ENCODE data around the gene PAX2. TPM values are rescaled to one million over a fixed set of nuclear protein-coding genes. Genes with fewer than 3 reads are reported as not detected.

The PAX2 gene
- total RNA-seq, 1 experiment from 2014 or later: 0.09 TPM

DNA sequence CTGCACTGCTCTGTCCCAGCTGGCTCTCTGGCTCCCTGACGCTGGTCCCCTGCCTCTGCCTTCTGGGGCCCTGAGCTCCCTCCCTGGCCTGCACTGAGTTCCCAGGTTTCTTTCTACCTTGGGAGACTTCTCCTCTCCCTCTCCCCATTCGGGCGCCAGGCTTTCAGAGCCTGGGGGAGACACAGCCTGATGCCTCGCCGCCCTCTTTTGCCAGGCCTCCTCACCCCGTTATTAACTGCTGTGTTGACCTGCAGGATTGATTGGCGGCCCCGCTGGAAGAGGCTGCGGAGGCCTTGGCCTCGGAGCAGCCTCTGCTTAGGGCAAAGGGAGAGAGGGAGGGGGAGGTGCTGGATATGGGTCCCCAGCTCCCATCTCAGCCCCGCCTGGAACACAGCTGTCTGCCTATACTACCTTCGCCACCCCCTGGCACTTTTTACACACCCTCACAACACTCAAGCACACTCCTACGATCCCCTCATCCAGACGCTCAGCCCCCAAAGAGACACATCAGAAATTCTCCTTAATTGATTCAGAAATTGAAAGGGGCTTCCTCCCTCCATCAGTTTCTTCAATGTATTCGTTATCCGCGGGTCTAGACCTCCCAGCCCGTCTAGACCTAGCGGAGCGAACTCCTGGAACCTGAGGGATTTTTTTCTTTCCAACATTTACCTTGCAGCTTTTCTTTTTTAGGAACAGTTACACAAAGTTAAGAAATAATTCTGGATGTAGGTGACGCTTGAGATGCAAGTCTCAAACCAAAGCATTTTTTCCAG, 7.1 kb upstream of the PAX2 start:
- CTCF ChIA-PET: interaction anchor here (0.6 to 9.9 kb wide), 5 partner anchors 96 to 281 kb away, joined by 3 to 167 read pairs (median 4); no protein-coding TSS in a partner anchor
- Mint-ChIP-seq H3K36me3 (no peaks in the 10 kb centered on the region), H3K9me3 (no peaks in the 10 kb centered on the region), H3K27me3 (ENCODE audit: low read depth) (peaks cover 100% of the 10 kb centered on the region), H3K4me3 (peak overlapping the region; percentile 31), H3K27ac (no peak overlapping the region), H3K4me1 (peaks cover 71% of the 10 kb centered on the region)
- POLR2A ChIA-PET: no interaction called here
- TF ChIP-seq, protein P1, sequence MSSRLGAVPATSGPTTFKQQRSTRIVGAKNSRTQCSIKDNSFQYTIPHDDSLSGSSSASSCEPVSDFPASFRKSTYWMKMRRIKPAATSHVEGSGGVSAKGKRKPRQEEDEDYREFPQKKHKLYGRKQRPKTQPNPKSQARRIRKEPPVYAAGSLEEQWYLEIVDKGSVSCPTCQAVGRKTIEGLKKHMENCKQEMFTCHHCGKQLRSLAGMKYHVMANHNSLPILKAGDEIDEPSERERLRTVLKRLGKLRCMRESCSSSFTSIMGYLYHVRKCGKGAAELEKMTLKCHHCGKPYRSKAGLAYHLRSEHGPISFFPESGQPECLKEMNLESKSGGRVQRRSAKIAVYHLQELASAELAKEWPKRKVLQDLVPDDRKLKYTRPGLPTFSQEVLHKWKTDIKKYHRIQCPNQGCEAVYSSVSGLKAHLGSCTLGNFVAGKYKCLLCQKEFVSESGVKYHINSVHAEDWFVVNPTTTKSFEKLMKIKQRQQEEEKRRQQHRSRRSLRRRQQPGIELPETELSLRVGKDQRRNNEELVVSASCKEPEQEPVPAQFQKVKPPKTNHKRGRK (CRISPR knock-in tag; IDR thresholded peaks at IDR 0.05; ENCODE audit: borderline replicate concordance): no peak
- TF ChIP-seq, protein P2, sequence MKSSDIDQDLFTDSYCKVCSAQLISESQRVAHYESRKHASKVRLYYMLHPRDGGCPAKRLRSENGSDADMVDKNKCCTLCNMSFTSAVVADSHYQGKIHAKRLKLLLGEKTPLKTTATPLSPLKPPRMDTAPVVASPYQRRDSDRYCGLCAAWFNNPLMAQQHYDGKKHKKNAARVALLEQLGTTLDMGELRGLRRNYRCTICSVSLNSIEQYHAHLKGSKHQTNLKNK (CRISPR knock-in tag; IDR thresholded peaks at IDR 0.05): no peak
- TF ChIP-seq NFE2L1 (CRISPR knock-in tag; IDR thresholded peaks at IDR 0.05): no peak
- TF ChIP-seq, protein P3, sequence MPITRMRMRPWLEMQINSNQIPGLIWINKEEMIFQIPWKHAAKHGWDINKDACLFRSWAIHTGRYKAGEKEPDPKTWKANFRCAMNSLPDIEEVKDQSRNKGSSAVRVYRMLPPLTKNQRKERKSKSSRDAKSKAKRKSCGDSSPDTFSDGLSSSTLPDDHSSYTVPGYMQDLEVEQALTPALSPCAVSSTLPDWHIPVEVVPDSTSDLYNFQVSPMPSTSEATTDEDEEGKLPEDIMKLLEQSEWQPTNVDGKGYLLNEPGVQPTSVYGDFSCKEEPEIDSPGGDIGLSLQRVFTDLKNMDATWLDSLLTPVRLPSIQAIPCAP (CRISPR knock-in tag; IDR thresholded peaks at IDR 0.05): no peak
- ATAC-seq (no peak; the same call in 1 of the 2 replicates), DNase-seq (ENCODE audit: low spot score) (no peak)

DNA sequence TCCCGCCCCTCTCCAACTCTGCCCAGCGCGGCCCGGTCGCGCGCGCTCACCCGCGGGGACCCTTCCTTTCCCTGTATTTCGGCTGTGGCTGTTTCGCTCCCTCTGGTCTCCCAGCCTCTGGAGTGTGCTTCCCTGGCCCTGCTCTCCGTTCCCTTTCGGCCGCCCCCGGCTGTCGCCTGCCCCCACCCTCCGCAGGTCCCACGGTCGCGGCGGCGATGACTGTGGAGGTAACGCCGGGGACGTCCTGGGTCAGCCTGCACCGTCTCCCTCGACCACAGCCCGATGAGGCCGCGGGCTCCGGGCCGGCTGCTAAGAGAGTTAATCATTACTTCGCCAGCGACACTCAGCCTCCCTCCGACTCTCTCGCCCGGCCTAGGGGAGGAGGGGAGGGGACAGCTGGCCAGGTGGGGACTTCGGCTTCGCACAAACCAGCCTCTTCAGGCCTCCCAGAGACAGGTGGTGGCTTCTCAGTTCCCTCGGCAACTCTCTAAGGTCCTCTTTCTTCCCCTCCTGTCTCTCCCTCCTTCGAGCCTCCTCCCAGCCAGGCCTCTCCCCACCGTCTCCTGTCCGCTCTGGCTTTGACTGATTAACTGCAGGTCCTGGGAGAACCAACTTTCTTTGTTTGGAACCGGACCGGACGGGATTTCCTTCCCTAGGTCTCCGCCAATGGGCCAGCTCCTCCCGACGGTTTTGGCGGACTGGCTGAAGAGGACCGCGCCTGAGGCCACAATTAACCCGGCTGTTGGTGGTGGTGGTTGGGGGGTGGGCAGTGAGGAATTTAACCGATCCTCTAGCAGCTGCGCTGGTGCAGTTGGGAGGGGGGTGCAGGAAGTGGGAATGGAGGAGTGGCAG, 5.6 kb upstream of the PAX2 start:
- Mint-ChIP-seq H3K27me3 (ENCODE audit: low read depth) (peaks cover 100% of the 10 kb centered on the region), H3K27ac (no peak overlapping the region), H3K36me3 (no peaks in the 10 kb centered on the region), H3K4me1 (peaks cover 79% of the 10 kb centered on the region), H3K9me3 (no peaks in the 10 kb centered on the region), H3K4me3 (peak overlapping the region; percentile 51)
- POLR2A ChIA-PET: interaction anchor here (0.7 to 1.3 kb wide), 2 partner anchors 10 to 11 kb away, joined by 3 to 9 read pairs; no protein-coding TSS in a partner anchor
- peak; percentile 7 for ATAC-seq
- CTCF ChIA-PET: interaction anchor here (0.6 to 9.9 kb wide), 8 partner anchors 10 to 401 kb away, joined by 3 to 167 read pairs (median 6); no protein-coding TSS in a partner anchor
- TF ChIP-seq TEAD4 (CRISPR knock-in tag; IDR thresholded peaks at IDR 0.05) (no peak), KAT7 (CRISPR knock-in tag; IDR thresholded peaks at IDR 0.05; ENCODE audit: borderline replicate concordance) (no peak), ZNF416 (CRISPR knock-in tag; IDR thresholded peaks at IDR 0.05) (no peak), NR1H2 (CRISPR knock-in tag; IDR thresholded peaks at IDR 0.05) (no peak), CREB1 (CRISPR knock-in tag; IDR thresholded peaks at IDR 0.05) (no peak), ZNF121 (CRISPR knock-in tag; IDR thresholded peaks at IDR 0.05) (no peak), PRRX2 (CRISPR knock-in tag; IDR thresholded peaks at IDR 0.05) (no peak), NFYB (CRISPR knock-in tag; conservative IDR thresholded peaks at IDR 0.05; ENCODE audit: low read depth) (no peak)
- TF ChIP-seq, protein P4, sequence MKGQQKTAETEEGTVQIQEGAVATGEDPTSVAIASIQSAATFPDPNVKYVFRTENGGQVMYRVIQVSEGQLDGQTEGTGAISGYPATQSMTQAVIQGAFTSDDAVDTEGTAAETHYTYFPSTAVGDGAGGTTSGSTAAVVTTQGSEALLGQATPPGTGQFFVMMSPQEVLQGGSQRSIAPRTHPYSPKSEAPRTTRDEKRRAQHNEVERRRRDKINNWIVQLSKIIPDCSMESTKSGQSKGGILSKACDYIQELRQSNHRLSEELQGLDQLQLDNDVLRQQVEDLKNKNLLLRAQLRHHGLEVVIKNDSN (CRISPR knock-in tag; IDR thresholded peaks at IDR 0.05): no peak
- TF ChIP-seq, protein P5, sequence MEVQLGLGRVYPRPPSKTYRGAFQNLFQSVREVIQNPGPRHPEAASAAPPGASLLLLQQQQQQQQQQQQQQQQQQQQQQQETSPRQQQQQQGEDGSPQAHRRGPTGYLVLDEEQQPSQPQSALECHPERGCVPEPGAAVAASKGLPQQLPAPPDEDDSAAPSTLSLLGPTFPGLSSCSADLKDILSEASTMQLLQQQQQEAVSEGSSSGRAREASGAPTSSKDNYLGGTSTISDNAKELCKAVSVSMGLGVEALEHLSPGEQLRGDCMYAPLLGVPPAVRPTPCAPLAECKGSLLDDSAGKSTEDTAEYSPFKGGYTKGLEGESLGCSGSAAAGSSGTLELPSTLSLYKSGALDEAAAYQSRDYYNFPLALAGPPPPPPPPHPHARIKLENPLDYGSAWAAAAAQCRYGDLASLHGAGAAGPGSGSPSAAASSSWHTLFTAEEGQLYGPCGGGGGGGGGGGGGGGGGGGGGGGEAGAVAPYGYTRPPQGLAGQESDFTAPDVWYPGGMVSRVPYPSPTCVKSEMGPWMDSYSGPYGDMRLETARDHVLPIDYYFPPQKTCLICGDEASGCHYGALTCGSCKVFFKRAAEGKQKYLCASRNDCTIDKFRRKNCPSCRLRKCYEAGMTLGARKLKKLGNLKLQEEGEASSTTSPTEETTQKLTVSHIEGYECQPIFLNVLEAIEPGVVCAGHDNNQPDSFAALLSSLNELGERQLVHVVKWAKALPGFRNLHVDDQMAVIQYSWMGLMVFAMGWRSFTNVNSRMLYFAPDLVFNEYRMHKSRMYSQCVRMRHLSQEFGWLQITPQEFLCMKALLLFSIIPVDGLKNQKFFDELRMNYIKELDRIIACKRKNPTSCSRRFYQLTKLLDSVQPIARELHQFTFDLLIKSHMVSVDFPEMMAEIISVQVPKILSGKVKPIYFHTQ (CRISPR knock-in tag; IDR thresholded peaks at IDR 0.05): no peak
- TF ChIP-seq, protein P6, sequence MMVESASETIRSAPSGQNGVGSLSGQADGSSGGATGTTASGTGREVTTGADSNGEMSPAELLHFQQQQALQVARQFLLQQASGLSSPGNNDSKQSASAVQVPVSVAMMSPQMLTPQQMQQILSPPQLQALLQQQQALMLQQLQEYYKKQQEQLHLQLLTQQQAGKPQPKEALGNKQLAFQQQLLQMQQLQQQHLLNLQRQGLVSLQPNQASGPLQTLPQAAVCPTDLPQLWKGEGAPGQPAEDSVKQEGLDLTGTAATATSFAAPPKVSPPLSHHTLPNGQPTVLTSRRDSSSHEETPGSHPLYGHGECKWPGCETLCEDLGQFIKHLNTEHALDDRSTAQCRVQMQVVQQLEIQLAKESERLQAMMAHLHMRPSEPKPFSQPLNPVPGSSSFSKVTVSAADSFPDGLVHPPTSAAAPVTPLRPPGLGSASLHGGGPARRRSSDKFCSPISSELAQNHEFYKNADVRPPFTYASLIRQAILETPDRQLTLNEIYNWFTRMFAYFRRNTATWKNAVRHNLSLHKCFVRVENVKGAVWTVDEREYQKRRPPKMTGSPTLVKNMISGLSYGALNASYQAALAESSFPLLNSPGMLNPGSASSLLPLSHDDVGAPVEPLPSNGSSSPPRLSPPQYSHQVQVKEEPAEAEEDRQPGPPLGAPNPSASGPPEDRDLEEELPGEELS (CRISPR knock-in tag; IDR thresholded peaks at IDR 0.05): no peak
- TF ChIP-seq, protein P7, sequence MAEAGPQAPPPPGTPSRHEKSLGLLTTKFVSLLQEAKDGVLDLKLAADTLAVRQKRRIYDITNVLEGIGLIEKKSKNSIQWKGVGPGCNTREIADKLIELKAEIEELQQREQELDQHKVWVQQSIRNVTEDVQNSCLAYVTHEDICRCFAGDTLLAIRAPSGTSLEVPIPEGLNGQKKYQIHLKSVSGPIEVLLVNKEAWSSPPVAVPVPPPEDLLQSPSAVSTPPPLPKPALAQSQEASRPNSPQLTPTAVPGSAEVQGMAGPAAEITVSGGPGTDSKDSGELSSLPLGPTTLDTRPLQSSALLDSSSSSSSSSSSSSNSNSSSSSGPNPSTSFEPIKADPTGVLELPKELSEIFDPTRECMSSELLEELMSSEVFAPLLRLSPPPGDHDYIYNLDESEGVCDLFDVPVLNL (CRISPR knock-in tag; IDR thresholded peaks at IDR 0.05; ENCODE audit: borderline replicate concordance, low read depth): no peak
- TF ChIP-seq, protein P8, sequence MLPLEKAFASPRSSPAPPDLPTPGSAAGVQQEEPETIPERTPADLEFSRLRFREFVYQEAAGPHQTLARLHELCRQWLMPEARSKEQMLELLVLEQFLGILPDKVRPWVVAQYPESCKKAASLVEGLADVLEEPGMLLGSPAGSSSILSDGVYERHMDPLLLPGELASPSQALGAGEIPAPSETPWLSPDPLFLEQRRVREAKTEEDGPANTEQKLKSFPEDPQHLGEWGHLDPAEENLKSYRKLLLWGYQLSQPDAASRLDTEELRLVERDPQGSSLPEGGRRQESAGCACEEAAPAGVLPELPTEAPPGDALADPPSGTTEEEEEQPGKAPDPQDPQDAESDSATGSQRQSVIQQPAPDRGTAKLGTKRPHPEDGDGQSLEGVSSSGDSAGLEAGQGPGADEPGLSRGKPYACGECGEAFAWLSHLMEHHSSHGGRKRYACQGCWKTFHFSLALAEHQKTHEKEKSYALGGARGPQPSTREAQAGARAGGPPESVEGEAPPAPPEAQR (CRISPR knock-in tag; IDR thresholded peaks at IDR 0.05): no peak
- DNase-seq (ENCODE audit: low spot score): peak; percentile 63

Data from WTC11 (cell line).